Superior temporal gyrus (tissue), 1 donor: ENCODE measurements around the gene SUN1.

Source experiments
- DNase-seq: peaks from one replicate; pipeline ENCODE4 v3.0.0-alpha.2; 2016; ENCODE audit errors: extremely low spot score

SUN1 gene

DNA sequence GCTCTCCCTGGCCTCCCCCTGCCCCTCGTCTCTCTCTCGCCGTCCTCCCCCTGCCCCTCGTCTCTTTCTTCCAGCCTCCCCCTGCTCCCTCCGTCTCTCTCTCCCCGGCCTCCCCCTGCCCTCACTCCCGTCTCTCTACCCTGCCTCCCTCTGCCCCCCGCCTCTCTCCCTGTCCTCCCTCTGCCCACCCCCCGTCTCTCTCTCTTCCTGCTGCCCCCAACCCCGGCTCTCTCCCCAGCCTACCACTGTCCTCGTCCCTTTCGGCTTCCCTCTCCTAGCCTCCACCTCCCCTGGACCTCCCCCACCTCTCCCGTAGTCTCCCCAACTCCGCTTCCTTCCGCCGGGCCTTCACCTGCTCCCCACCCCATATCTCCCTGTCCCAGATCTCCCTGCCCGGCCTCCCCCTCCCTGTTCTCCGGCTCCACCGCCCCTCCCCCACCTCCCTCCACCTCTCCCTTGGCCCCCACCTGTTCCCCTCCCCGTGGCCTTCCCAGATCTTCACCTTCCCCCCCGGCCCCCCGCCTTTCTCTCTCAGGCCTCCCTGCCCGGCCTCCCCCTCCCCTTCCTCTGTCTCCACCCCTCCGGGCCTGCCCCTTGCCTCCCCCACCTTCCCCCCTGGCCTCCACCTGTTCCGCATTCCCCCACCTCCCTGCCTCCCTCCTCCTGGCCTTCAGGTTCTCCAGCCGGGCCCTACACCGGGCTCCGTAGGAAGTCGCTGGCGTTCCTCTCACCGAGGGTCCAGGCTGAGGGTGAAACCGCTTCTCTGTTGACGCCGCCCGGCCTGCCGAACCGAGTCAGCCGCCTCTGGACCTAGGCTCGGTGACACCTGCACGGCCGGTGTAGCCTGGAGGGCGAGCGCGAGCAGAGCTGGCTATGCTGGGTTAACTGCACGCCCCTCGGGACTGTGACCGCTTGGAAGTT lies 45.3 kb downstream of the SUN1 start:
- no peak for DNase-seq

- no peak for DNase-seq
Measured at GRCh38 chr7:879093-879492, 46.8 kb downstream of the SUN1 start.

- DNase-seq: no peak
Measured at GRCh38 chr7:879706-880105, 47.4 kb downstream of the SUN1 start.

GRCh38 chr7:880450-880849 lies 48.2 kb downstream of the SUN1 start:
- no peak for DNase-seq

- DNase-seq: no peak
Measured at GRCh38 chr7:881441-882234, 49.4 kb downstream of the SUN1 start.

DNA sequence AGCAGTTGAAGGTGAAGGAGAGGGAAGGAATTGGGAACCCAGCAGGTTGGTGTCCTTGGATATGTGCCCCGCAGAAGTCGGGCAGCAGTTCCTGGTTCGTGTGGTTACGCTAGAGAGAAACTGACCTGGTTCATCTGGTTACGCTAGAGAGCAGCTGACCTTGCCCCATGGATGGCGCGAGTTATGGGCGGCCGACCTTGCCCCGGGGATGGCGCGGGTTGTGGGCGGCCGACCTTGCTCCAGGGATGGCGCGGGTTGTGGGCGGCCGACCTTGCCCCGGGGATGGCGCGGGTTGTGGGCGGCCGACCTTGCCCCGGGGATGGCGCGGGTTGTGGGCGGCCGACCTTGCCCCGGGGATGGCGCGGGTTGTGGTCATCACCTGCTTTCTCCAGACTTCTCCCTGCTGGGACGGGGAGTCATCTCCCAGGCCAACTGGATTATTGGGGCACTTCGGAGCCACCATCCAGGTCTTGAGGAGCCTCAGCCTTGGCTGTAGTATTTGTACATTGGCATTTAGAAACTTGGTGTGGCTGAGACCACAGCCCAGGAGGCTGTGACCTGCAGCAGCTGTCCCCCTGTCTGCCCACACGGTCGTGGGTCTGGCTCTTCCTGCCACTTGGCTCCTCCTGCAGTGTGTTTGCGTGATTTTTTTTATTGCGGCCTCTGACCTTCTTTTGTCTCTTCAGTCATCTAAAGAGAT lies 50.2 kb downstream of the SUN1 start:
- DNase-seq: no peak

DNA sequence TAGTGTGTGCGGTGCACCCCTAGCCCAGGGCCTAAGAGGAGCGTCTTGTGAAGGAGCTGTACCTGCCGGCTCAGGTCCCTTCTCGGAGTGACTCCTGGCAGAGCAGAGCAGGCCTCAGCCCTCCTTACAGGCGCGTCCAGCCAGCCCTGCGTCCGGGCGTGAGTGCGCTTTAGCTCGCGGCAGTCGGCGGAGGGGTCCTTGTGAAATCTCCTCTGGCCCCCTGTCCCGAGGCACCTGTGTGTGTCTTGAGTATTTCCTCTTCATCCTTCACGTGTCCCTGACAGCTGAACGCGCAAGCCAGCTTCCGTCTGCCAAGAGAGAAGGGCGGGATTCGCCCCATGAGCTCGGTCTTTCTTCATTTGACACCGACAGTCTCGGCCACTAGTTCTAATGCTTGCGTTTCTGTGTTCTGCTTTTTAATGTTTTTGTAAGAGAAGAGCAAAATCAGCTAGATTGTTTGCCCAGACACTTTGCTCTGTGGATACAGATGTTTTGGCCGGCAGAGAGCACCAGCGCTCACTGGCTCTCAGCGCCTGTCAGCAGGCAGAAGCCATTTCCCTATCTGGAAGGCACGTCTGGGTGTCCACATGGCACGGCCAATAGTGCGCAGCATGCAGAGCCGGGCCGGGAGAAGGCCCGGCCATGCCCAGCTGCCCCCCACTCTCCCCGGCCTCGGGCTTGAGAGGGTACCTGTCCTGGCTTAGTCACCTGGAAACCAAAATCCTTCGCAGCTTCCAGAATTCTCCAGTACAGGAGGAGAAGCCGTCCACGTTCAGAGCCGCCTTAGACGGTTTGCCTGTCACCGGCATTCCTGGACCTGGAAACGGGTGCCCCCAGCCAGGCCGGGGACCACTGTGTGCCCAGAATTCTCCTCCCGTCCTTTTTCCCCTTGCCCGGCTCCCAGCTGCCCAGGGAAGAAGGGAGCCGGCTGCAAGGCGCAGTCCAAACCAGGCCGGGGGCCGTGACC lies 51.1 kb downstream of the SUN1 start:
- peak; percentile 30 for DNase-seq

GRCh38 chr7:884191-885003 lies 52.1 kb downstream of the SUN1 start:
- no peak for DNase-seq

DNA sequence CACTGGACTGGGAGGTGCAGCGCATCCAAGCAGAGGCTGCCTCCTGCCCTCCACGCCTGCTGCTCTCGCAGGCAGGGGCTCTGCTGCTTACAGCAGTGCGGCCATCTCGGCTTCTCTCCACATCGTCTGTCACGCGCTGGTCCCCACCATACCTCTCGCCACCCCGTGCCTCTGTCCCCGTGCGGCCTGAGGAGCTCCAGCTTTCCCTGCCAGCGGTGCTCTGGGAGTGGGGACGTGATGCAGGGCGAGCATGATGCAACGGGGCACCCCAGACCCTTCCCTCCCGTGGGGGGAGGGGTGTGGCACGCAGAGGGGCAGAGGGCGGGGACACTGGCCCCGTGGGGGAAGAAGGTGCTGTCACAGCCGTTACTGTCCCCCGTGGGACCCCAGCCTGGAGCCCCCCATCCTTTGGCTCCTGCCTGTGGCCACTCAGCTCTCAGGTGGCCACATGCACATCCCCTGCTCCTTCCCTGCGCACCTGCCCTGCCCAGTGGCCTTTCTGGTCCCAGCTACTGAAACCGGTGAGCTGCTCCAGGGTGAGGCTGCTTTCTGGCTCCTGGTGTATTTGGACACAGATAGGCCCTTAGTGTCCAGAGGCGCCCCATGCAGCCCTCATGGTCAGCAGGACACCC lies 53.1 kb downstream of the SUN1 start:
- DNase-seq: no peak

GRCh38 chr7:885893-886625 lies 53.8 kb downstream of the SUN1 start:
- no peak for DNase-seq

DNA sequence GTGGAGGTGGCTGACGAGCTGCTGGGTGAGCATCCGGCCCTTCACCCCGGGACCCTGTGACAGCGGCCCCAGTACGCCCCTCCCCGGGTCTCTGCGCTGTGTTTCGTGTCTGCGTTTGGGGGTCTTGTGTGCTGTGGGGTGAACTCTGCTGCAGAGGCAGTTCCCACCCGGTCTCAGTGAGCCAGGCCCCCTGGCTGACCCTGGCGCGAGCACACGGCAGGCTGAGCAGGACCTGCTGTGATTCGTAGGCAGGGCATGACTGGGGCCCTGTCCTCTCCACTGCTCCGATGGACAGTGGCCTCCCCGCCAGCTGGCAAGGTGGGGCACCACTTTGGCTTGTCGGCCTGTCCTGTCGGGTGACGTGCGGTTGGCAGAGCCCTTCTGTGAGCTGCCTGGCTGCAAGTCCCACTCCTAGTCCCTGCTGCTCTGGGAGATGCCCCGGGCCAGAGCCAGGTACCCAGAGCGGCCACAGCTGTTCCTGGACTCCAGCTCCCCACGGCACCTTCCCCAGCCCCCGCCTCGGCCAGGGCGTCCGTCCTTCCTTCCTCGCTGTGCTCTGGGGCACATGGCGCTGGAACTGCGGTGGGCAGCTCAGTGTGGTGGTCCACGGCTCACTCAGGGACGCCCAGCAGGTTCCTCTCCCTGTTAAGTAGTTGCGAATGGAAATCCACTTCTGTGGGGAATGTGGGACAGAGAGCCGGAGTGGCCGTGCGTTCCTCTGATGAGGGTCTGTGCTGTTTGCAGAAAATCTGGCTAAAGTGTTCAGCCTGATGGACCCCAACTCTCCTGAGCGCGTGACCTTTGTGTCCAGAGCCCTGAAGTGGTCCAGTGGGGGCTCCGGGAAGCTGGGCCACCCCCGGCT lies 54.6 kb downstream of the SUN1 start:
- DNase-seq: no peak

GRCh38 chr7:887488-887820 lies 55.2 kb downstream of the SUN1 start:
- no peak for DNase-seq

- DNase-seq: no peak
Measured at GRCh38 chr7:888081-889024, 56.1 kb downstream of the SUN1 start.

DNA sequence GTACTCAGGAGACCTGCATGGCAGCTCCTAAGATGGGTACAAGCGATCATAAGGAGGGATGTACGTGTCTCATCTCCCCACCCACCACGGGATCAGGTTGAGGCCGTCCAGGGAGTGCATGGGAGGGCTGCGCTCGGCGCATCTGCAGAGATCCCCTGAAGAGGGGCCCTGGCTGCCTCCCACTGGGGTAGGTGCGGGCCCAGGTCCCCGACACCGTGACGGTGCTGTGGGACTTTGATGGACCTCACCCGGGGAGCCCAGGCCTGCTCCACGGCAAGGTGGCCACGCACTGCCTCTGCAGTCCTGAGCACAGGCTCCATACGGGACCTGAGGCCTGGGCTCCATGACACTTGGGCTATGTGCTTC lies 56.7 kb downstream of the SUN1 start:
- DNase-seq: no peak

GRCh38 chr7:889391-889790 lies 57.1 kb downstream of the SUN1 start:
- DNase-seq: no peak

DNA sequence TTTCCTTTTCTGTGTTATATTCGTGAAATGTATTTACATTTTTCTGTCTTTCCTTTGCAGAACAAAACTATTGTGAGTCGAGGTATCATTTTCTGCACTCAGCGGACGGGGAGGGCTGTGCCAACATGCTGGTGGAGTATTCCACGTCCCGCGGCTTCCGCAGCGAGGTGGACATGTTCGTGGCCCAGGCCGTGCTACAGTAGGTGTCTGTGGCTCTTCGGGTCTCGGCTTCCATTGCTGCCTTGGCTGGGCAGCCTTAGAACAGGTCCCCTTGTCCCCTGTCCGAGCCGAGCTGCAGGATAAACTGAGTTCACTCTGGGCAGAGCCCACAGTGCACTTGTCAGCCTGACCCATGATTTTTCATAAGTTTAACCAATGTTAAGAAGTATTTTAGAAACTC lies 58.6 kb downstream of the SUN1 start:
- DNase-seq: no peak

- DNase-seq: no peak
Measured at GRCh38 chr7:891291-891690, 59.0 kb downstream of the SUN1 start.
